ENCODE results near the gene PTPRN2. TPM values are rescaled to one million over a fixed set of nuclear protein-coding genes. Genes with fewer than 3 reads are reported as not detected.

The PTPRN2 gene
- total and polyA plus RNA-seq, 2 of the 13 experiments (the other 11 are each of a cell fraction or from before 2014, with no cell fraction given): 2.5 to 24.2 TPM

GRCh38 chr7:158579662-158580646 is 7.7 kb downstream of the PTPRN2 start (continued):
- TF ChIP-seq ZNF20 (CRISPR knock-in tag; IDR thresholded peaks at IDR 0.05) (no peak), SATB2 (CRISPR knock-in tag; IDR thresholded peaks at IDR 0.05) (no peak), ZNF280D (CRISPR knock-in tag; IDR thresholded peaks at IDR 0.05) (peak; percentile 39; the same call in 1 of the 2 replicates), ATF7-NPFF (CRISPR knock-in tag; IDR thresholded peaks at IDR 0.05; ENCODE audit: low read depth) (0 out of 2 replicates have a peak, but pooled peaks have one; percentile 33), ZBTB25 (CRISPR knock-in tag; IDR thresholded peaks at IDR 0.05) (peak; percentile 66; the same call in 1 of the 2 replicates), ZNF124 (CRISPR knock-in tag; IDR thresholded peaks at IDR 0.05) (0 out of 2 replicates have a peak, but pooled peaks have one; percentile 39), ETV5 (CRISPR knock-in tag; IDR thresholded peaks at IDR 0.05; ENCODE audit: borderline replicate concordance) (peak; percentile 82; the same call in 1 of the 2 replicates), EHMT2 (IDR thresholded peaks at IDR 0.05; ENCODE audit: borderline replicate concordance, low read depth, low read length) (no peak), SYNCRIP (IDR thresholded peaks at IDR 0.05; ENCODE audit: insufficient read depth, low read depth, low read length) (no peak), ATF7 (IDR thresholded peaks at IDR 0.05) (no peak), ATF7 (CRISPR knock-in tag; IDR thresholded peaks at IDR 0.05) (no peak), ZBTB8A (CRISPR knock-in tag; IDR thresholded peaks at IDR 0.05; ENCODE audit: borderline replicate concordance, low read depth) (no peak), KLF16 (CRISPR knock-in tag; IDR thresholded peaks at IDR 0.05) (peak in 1 of 2 experiments; percentile 78; a peak in 1 of 4 replicates), ZNF264 (CRISPR knock-in tag; IDR thresholded peaks at IDR 0.05) (peak; percentile 72; the same call in 1 of the 2 replicates), ZSCAN29 (CRISPR knock-in tag; conservative IDR thresholded peaks at IDR 0.05) (no peak), ZNF331 (CRISPR knock-in tag; IDR thresholded peaks at IDR 0.05) (peak; percentile 42; the same call in 1 of the 2 replicates), RARG (CRISPR knock-in tag; IDR thresholded peaks at IDR 0.05; ENCODE audit: low read depth) (no peak), RBM39 (IDR thresholded peaks at IDR 0.05; ENCODE audit: low read depth, low read length, poor library complexity, severe bottlenecking) (no peak), ZNF678 (CRISPR knock-in tag; IDR thresholded peaks at IDR 0.05) (no peak), ZNF740 (CRISPR knock-in tag; IDR thresholded peaks at IDR 0.05) (no peak), SIN3A (IDR thresholded peaks at IDR 0.05; ENCODE audit: borderline replicate concordance, low read depth, low read length) (no peak), FOXK1 (CRISPR knock-in tag; IDR thresholded peaks at IDR 0.05; ENCODE audit: borderline replicate concordance, low read depth) (peak; percentile 75; the same call in 1 of the 2 replicates), MED1 (CRISPR knock-in tag; IDR thresholded peaks at IDR 0.05) (peak; percentile 95), ONECUT2 (CRISPR knock-in tag; IDR thresholded peaks at IDR 0.05) (no peak), NR2F2 (IDR thresholded peaks at IDR 0.05; ENCODE audit: borderline replicate concordance, low read depth) (peak; percentile 56; the same call in 1 of the 2 replicates), MEF2D (CRISPR knock-in tag; IDR thresholded peaks at IDR 0.05) (peak; percentile 34; the same call in 1 of the 2 replicates)
